A172 (cell line): ENCODE data around the gene OSBPL5. TPM values are rescaled to one million over a fixed set of nuclear protein-coding genes. Genes with fewer than 3 reads are reported as not detected.
"Not testable (repeated sequence)": the region's sequence is repeated elsewhere in the genome, so short reads cannot be mapped to it uniquely, and the experiment has no call there.

Experiments
- DNase-seq: peaks from one replicate; pipeline ENCODE4 v3.0.0-alpha.2; 2015; ENCODE audit warnings: low spot score
- total RNA-seq: library from RNA; depleted of rRNA; stranded (reverse); fragments of >200 nt; shearing (Covaris generic); gene quantifications from 2 replicates; pipeline ENCODE4 v1.2.3, GENCODE V29; 2014

The OSBPL5 gene
- total RNA-seq, 1 experiment from 2014 or later: 18.1 TPM

DNA sequence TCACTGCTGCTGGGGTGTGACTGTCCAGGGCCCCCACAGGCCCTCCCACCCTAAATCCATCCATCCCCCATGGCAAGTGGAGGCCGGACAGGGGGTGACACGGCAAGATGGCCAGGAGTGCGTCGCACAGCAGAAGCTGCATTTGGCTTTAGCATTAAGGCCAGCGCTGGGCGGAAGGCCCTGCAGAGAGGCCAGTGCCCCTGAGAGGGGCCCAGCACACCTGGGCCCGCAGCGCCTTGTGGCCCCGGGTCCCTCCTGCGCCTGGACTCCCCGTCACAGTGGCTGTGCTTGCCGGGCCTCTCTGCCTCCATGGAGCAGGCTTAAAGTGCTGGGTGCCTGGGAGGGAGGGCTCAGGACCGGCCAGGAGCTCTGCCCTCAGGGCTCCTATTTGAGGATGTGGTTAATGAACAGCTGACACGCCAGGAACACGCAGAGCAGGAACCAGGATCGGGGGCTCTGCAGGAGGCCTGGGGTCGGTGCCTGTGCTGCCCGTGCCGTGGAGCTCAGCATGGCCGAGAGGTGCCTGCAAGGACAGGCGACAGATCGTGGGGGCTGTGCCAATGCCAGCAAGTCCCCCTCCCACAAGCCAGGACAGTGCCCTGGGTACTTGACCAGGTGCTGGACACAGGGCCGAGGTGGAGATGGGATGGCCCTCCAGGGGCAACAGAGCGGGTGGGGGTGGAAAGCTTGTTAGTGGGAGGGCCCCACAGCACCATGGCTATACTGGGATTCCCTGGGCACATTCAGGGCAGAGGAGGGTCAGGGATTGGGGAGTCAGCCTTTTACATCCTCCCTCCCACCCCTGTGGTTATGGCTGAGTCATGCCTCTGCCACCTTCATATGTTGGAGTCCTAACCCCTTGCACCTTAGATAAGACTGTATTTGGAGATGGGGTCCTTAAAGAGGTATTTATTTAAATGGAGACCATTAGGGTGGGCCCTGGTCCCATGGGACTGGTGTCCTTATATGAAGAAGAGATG, 77.0 kb downstream of the OSBPL5 start:
- DNase-seq: peak; percentile 78

DNA sequence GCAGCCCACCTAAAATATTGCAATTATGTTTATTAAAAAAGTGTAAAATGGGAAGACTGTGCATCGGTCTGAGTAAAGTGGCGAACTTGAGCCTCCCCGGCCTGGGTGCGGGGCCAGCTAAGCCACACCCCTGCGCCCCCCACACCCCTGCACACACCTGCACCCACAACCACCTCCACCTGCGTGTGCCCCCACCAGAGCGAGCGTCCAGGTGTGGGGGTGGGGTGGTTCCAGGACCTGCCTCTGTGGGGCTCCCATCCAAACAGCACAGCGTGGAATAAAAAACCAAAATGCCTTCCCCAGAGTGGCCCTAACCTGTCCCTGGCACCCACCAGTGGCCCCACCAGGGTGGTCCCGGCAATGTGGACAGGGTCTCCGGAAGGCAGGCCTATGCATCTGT, 77.7 kb downstream of the OSBPL5 start:
- no peak for DNase-seq

DNA sequence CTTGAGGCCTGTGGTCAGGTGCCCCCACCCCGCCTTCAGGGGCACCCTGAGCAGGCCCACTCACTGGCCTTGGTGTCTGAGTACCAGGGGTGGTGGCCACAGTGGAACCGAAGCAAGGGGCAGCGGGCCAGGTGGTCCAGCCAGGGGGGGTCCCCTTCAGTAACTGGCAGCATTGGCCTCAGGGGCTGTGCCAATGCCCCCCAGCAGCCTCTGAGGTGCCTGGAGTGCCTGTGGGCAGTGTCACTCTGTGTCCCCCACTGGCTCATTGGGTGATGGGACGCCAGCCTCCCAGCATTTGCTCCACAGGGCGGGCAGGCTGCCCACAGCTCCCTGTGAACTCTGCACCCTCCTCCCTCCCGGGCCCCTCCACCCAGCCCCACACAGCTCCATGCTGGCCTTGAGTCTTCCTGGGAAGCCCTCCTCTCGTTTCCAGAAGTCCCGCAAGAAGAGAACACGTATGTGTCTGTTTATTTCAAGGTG, 78.4 kb downstream of the OSBPL5 start:
- no peak for DNase-seq

DNA sequence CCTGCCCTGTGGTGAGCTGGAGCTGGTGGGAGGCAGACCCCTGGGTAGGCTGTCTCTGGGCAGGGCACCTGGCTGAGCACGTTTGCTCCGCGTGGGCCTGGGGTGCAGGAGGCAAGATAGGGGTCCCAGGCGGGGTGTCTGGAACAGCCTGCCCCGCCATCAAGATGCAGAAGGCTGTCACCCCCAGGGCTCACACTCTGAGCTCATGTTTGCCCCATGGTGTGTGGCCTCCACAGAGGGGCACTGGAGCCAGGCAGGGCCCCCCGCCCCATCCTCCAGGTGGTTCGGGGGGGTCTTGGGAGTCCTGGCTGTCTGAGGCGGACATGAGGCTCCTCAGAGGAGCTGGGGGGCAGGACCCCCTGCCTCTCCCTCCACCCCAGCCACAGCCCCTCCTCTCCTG, 79.0 kb downstream of the OSBPL5 start:
- no peak for DNase-seq

GRCh38 chr11:3085052-3085451, 80.1 kb downstream of the OSBPL5 start:
- DNase-seq: no peak

DNA sequence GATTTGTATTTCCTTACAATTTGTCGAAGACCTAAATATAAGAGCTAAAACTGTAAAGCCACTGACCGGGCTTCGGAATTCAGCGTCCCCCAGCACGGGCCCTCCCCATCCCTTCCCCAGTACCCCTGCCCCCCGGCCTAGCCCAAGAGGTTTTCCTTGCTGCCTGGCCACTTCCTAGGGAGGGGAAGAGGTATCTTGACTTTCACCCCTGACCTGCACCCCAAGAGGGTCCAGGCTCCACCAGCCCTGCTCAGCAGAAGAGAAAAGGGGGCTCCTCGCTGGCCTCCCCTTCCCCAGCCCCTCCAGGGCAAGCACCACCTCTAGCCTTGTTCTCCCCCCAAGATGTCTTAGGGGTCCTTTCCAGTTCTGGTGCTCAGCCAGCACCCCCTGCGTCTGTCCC, 81.8 kb downstream of the OSBPL5 start:
- DNase-seq: no peak

- DNase-seq: no peak
These were observed 83.7 kb downstream of the OSBPL5 start for GRCh38 chr11:3081386-3081751.

DNA sequence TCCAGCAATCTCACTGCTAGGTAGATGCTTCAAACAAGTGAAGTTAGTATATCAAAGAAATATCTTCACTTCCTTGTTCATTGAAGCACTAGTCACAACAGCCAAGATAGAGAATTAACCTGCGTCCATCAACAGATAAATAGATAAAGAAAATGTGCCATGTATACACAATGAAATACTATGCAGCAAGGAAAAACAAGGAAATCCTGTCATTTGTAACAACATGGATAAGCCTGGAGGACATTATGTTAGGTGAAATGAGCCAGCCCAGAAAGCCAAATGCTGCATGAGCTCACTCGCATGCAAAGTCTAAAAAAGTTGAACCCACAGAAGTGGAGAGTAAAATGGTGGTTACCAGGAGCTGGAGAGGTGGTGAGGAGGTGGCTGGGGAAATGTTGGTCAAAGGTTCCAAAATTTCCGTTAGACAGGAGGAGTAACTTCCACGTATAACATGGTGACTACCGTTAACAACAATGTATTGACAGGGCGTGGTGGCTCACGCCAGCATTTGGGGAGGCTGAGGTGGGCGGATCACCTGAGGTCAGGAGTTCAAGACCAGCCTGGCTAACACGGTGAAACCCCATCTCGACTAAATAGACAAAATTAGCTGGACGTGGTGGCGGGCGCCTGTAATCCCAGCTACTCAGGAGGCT, 84.3 kb downstream of the OSBPL5 start:
- DNase-seq: no peak

DNA sequence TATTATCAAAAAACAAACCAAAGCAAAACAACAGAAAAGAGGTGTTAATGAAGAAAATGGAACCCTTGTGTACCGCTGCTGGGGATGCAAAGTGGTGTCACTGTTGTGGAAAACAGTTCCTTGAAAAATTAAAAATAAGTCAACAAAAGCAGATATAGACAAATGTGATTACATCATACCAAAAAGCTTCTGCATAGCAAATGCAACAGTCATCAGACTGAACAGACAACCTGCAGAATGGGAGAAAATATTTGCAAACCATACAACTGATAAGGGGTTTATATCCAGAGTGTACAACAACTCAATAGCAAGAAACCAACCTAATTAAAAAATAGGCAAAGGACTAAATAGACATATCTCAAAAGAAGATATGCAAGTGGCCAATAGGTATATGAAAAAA, 85.0 kb downstream of the OSBPL5 start:
- no peak for DNase-seq

DNA sequence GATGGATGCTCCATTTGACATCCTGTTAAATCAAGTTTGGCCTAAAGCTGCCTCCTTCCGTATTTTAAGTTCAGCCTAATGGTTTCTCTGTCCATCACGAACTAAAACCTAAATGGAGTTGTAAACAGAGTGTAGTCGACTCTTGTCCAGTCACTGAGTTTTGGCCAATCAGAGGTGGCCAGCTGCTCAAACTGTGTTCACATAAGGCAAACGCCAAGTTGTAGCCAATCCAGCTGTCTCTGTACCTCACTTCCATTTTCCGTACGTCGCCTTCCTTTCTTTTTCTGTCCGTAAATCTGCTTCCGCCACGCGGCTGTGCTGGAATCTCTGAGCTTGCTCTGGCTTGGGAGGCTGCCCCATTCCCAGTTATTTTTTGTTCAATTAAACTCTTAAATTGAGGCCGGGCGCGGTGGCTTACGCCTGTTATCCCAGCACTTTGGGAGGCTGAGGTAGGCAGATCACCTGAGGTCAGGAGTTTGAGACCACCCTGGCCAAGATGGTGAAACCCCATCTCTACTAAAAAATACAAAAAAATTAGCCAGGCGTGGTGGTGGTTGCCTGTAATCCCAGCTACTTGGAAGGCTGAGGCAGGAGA, 87.2 kb downstream of the OSBPL5 start:
- DNase-seq: no peak

DNA sequence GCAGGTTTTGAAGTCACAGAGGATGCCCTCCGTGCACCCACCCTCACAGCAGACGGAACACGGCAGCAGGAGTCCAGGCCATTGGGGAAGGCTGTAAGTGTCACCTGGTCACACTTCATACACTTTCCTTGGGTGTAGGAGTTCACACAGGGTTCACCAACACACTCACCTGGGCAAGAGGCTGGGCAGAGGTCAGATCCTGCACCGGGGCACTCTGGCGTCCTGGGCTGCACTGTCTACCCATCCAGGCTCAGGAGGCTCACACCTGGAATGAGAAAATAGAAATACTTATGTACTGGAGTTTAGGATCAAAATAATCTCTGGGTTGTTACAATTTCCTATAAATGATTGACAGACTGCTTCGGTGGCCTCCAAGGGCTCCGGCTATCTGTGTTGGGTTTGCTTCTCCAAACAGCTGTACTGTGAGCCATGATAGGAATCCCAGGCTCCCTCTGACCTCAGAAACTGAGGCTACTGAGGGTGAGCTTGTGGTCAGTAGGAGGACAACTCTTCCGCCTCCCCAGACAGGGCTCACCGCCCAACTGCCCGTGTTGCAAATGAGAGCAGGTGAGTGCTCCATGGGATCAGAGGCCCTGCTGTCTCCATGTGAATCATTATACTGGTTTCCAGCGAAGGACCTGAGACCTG, 87.8 kb downstream of the OSBPL5 start:
- no peak for DNase-seq

GRCh38 chr11:3074912-3075589, 90.1 kb downstream of the OSBPL5 start:
- DNase-seq: peak; percentile 22

DNA sequence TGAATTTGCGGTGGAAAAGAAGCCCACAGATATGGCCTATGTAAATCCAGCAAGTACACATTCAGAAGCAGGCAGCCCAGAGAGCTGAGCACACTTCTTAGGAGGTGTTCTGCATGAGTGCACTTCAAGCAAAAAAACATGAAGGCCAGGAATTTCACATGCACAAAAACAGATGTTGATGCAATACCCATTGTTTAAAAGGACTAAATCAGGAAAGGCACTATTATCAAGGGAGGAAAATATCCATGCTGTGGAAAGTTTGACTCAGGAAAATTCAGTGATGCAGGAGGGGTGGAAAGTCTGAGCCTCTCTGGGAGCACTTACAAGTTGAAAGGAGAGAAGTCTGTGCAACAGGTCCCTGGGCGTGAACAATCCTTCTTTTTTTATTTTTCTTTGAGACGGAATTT, 92.1 kb downstream of the OSBPL5 start:
- no peak for DNase-seq

GRCh38 chr11:3069425-3069824, 95.7 kb downstream of the OSBPL5 start:
- DNase-seq: no peak

DNA sequence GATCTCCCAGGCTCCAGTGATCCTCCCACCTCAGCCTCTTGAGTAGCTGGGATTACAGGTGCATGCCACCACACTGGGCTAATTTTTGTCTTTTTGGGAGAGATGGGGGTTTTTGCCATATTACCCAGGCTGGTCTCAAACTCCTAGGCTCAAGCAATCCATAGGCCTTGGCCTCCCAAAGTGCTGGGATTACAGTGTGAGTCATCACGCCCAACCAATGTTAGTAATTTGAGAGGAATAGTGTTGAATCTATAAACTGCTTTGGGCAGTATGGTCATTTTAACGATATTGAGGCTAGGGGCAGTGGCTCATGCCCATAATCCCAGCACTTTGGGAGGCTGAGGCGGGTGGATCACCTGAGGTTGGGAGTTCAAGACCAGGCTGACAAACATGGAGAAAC, 98.8 kb downstream of the OSBPL5 start:
- not testable (repeated sequence) for DNase-seq

DNA sequence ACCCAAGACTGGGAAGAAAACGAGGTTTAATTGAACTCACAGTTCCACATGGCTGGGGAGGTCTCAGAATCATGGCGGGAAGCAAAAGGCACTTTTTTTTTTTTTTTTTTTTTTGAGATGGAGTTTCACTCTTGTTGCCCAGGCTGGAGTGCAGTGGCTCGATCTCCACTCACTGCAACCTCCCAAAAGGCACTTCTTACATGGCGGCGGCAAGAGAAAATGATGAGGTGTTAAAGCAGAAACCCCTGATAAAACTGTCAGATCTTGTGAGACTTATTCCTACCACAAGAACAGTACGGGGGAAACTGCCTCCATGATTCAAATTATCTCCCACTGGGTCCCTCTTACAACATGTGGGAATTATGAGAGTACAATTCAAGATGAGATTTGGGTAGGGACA, 100.4 kb downstream of the OSBPL5 start:
- not testable (repeated sequence) for DNase-seq

- not testable (repeated sequence) for DNase-seq
These were observed 101.2 kb downstream of the OSBPL5 start for GRCh38 chr11:3063876-3064275.

- not testable (repeated sequence) for DNase-seq
These were observed 101.7 kb downstream of the OSBPL5 start for GRCh38 chr11:3063432-3063831.

GRCh38 chr11:3060436-3061025, 104.6 kb downstream of the OSBPL5 start:
- DNase-seq: no peak

DNA sequence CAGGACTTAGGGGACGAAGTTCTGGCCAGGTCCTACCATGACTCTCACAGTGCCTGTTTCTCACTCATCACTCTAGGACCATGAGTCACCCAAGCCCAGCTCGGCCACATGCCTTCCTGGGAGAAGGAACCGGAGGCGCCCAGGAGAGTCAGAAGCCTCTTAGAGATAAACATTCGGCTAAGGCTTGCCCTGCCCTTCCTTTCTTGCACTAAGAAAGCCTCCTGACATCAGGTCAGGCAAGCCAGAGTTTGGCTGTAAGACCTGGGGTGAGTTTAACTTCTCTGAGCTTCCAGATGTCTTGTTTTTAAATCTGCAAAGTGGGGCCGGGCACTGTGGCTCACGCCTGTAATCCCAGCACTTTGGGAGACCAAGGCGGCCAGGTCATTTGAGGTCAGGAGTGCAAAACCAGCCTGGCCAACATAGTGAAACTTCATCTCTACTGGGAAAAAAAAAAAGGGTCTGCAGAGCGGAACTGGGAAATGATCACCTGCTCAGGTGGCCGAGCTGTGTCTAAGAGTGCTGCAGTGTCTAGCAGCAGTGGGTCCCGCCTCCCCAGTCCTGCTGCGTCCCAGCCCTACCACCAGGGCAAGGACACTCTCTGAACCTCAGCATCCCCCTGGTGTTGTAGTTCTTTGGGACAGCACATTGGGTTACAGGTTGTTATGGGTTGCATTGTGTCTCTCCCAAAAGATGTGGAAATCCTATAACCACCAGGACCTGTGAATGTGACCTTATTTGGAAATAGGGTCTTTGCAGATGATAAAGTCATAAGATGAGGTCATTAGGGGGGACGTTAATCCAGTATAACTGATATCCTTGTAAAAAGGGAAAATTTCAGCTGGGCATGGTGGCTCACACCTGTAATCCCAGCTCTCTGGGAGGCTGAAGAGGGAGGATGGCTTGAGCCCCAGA, 106.1 kb downstream of the OSBPL5 start:
- DNase-seq: peak; percentile 92
